ENCODE measurements around the gene HHLA2.
"Not testable (repeated sequence)": the region's sequence is repeated elsewhere in the genome, so short reads cannot be mapped to it uniquely, and the experiment has no call there.

The HHLA2 gene

GRCh38 chr3:108296239-108296638 lies at the start of gene HHLA2:
Gene HHLA2 (plus strand): TSS chr3:108296548. CDS start chr3:108351814, 55,266 bp downstream.
- no peak for DNase-seq (ENCODE audit: low read depth in 2 of 2)

- DNase-seq (ENCODE audit: low read depth in 2 of 2) = no peak
Measured at GRCh38 chr3:108250626-108251025, 45.7 kb upstream of the HHLA2 start.

- DNase-seq (ENCODE audit: low read depth in 2 of 2) = no peak
Measured at GRCh38 chr3:108251265-108251664, 45.1 kb upstream of the HHLA2 start.

- no peak for DNase-seq (ENCODE audit: low read depth in 2 of 2)
Measured at GRCh38 chr3:108251844-108252243, 44.5 kb upstream of the HHLA2 start.

GRCh38 chr3:108255131-108255530 lies 41.2 kb upstream of the HHLA2 start:
- DNase-seq (ENCODE audit: low read depth in 2 of 2) = no peak

GRCh38 chr3:108264534-108265298 lies 31.6 kb upstream of the HHLA2 start:
- not testable (repeated sequence) for DNase-seq (ENCODE audit: low read depth in 2 of 2)

- DNase-seq (ENCODE audit: low read depth in 2 of 2) = not testable (repeated sequence)
Measured at GRCh38 chr3:108268235-108268634, 28.1 kb upstream of the HHLA2 start.

GRCh38 chr3:108271626-108272025 lies 24.7 kb upstream of the HHLA2 start:
- no peak for DNase-seq (ENCODE audit: low read depth in 2 of 2)

GRCh38 chr3:108279066-108279465 lies 17.3 kb upstream of the HHLA2 start:
- DNase-seq (ENCODE audit: low read depth in 2 of 2) = not testable (repeated sequence)

GRCh38 chr3:108280476-108280875 lies 15.9 kb upstream of the HHLA2 start:
- no peak for DNase-seq (ENCODE audit: low read depth in 2 of 2)

- no peak for DNase-seq (ENCODE audit: low read depth in 2 of 2)
Measured at GRCh38 chr3:108281670-108282069, 14.7 kb upstream of the HHLA2 start.

GRCh38 chr3:108283006-108283405 lies 13.3 kb upstream of the HHLA2 start:
- DNase-seq (ENCODE audit: low read depth in 2 of 2) = no peak

- no peak for DNase-seq (ENCODE audit: low read depth in 2 of 2)
Measured at GRCh38 chr3:108283989-108284388, 12.4 kb upstream of the HHLA2 start.

GRCh38 chr3:108285176-108285575 lies 11.2 kb upstream of the HHLA2 start:
- DNase-seq (ENCODE audit: low read depth in 2 of 2) = no peak

GRCh38 chr3:108287146-108287545 lies 9.2 kb upstream of the HHLA2 start:
- no peak for DNase-seq (ENCODE audit: low read depth in 2 of 2)

- DNase-seq (ENCODE audit: low read depth in 2 of 2) = not testable (repeated sequence)
Measured at GRCh38 chr3:108288193-108288592, 8.2 kb upstream of the HHLA2 start.

GRCh38 chr3:108289159-108289558 lies 7.2 kb upstream of the HHLA2 start:
- no peak for DNase-seq (ENCODE audit: low read depth in 2 of 2)

GRCh38 chr3:108292450-108292849 lies 3.9 kb upstream of the HHLA2 start:
- no peak for DNase-seq (ENCODE audit: low read depth in 2 of 2)

GRCh38 chr3:108292905-108293328 lies 3.4 kb upstream of the HHLA2 start:
- DNase-seq (ENCODE audit: low read depth in 2 of 2) = no peak

GRCh38 chr3:108293858-108294257 lies 2.5 kb upstream of the HHLA2 start:
- DNase-seq (ENCODE audit: low read depth in 2 of 2) = no peak

- DNase-seq (ENCODE audit: low read depth in 2 of 2) = no peak
Measured at GRCh38 chr3:108295421-108296175, 750 bp upstream of the HHLA2 start.

GRCh38 chr3:108297647-108298046 lies 1.3 kb downstream of the HHLA2 start:
- DNase-seq (ENCODE audit: low read depth in 2 of 2) = no peak

GRCh38 chr3:108298056-108298455 lies 1.7 kb downstream of the HHLA2 start:
- DNase-seq (ENCODE audit: low read depth in 2 of 2) = no peak
